Endodermal cell (in vitro differentiated cells): ENCODE measurements around the gene SIGLEC14. TPM values are rescaled to one million over a fixed set of nuclear protein-coding genes. Genes with fewer than 3 reads are reported as not detected.

ENCODE experiments used
- DNase-seq: peaks from one replicate; pipeline ENCODE4 v3.0.0-alpha.2; 2017
- H3K27ac ChIP-seq: 2 replicates; pipeline ENCODE4 v1.5.1; 2013; ENCODE audit warnings: mild to moderate bottlenecking, low read depth, low read length, moderate library complexity
- H3K27me3 ChIP-seq: 2 replicates; pipeline ENCODE4 v1.6.1; 2013; ENCODE audit warnings: mild to moderate bottlenecking, low read length, moderate library complexity; ENCODE audit not compliant: insufficient read depth, control insufficient read depth, poor library complexity, severe bottlenecking
- H3K36me3 ChIP-seq: 2 replicates; pipeline ENCODE4 v1.7.0; 2013; ENCODE audit warnings: mild to moderate bottlenecking, low read length, moderate library complexity; ENCODE audit not compliant: control insufficient read depth, insufficient read depth
- H3K4me1 ChIP-seq: one replicate; pipeline ENCODE4 v1.7.0; 2013; ENCODE audit warnings: low read length; ENCODE audit not compliant: control insufficient read depth, insufficient read depth
- H3K4me3 ChIP-seq: 2 replicates; pipeline ENCODE4 v1.5.1; 2013; ENCODE audit warnings: mild to moderate bottlenecking, low read length, moderate library complexity
- H3K9ac ChIP-seq: 2 replicates; pipeline ENCODE4 v1.6.1; 2013; ENCODE audit warnings: mild to moderate bottlenecking, low read length, moderate library complexity; ENCODE audit not compliant: poor library complexity, severe bottlenecking; ENCODE audit errors: extremely low read depth
- H3K9me3 ChIP-seq: 2 replicates; pipeline ENCODE4 v1.6.1; 2013; ENCODE audit warnings: mild to moderate bottlenecking, low read length, moderate library complexity; ENCODE audit not compliant: control insufficient read depth
- H3K27ac Mint-ChIP-seq: 2 replicates; pipeline ENCODE4 v1.8.0; 2020; ENCODE audit warnings: mixed read lengths
- H3K27me3 Mint-ChIP-seq: 2 replicates; pipeline ENCODE4 v1.8.0; 2021; ENCODE audit warnings: mild to moderate bottlenecking, mixed read lengths; ENCODE audit not compliant: insufficient read depth
- H3K36me3 Mint-ChIP-seq: 2 replicates; pipeline ENCODE4 v1.8.0; 2020; ENCODE audit warnings: low read depth, mixed read lengths
- H3K4me1 Mint-ChIP-seq: 2 replicates; pipeline ENCODE4 v1.8.0; 2020; ENCODE audit warnings: mixed read lengths
- H3K4me3 Mint-ChIP-seq: 2 replicates; pipeline ENCODE4 v1.8.0; 2020; ENCODE audit warnings: mild to moderate bottlenecking, moderate library complexity, mixed read lengths
- H3K9me3 Mint-ChIP-seq: 2 replicates; pipeline ENCODE4 v1.8.0; 2020; ENCODE audit warnings: mild to moderate bottlenecking, mixed read lengths
- CTCF ChIP-seq: fragments of 200-600 bp; sonication (generic); conservative IDR thresholded peaks from 2 replicates; pipeline ENCODE4 v1.5.0; 2021; ENCODE audit warnings: antibody characterized with exemption, mild to moderate bottlenecking
- WGBS, 2 experiments: methylation state at CpG; one replicate each; pipeline versions ENCODE4 v1.1.5 to v1.1.7; 2013; ENCODE audit warnings: missing lambda C conversion rate in 2 of 2, mixed read lengths in 1 of 2; ENCODE audit not compliant: insufficient coverage in 1 of 2, insufficient read length in 1 of 2; 5-methylcytosine and 5-hydroxymethylcytosine counted together
- total RNA-seq, 2 donors: library from RNA; stranded (reverse); fragmentation: NEBNext Ultra II Directional in 1 of 2; extraction: Animal tissue kit (Norgen Biotek cat#: 25700) in 1 of 2; gene quantifications; 2 replicates in 1 of 2; 3 replicates in 1 of 2; pipeline ENCODE4 v1.2.1, GENCODE V29; 2021

SIGLEC14 gene
- total RNA-seq, 2 donors from 2014 or later = not detected

- no peaks in the 10 kb centered on the region for H3K36me3 Mint-ChIP-seq
- Histone ChIP-seq H3K4me3 (no peak overlapping the region), H3K27me3 (peaks cover 4% of the 10 kb centered on the region), H3K36me3 (no peaks in the 10 kb centered on the region), H3K9me3 (no peaks in the 10 kb centered on the region), H3K9ac (no peak overlapping the region), H3K4me1 (no peaks in the 10 kb centered on the region), H3K27ac (no peak overlapping the region)
- 40 to 50% methylated on average over 1 of the region's 3 CpGs for WGBS, 2 experiments
- DNase-seq = no peak
- H3K4me3 Mint-ChIP-seq = no peak overlapping the region
- H3K9me3 Mint-ChIP-seq = no peaks in the 10 kb centered on the region
- H3K27ac Mint-ChIP-seq = no peak overlapping the region
- H3K4me1 Mint-ChIP-seq = no peaks in the 10 kb centered on the region
- no peak for TF ChIP-seq CTCF
- peaks cover 33% of the 10 kb centered on the region for H3K27me3 Mint-ChIP-seq
These were observed 21.6 kb upstream of the SIGLEC14 start for GRCh38 chr19:51668216-51668615.

- DNase-seq = no peak
- no peaks in the 10 kb centered on the region for H3K9me3 Mint-ChIP-seq
These were observed 18.4 kb upstream of the SIGLEC14 start for GRCh38 chr19:51664997-51665396.

GRCh38 chr19:51664131-51664530 is 17.5 kb upstream of the SIGLEC14 start:
- Mint-ChIP-seq H3K9me3 (no peaks in the 10 kb centered on the region), H3K36me3 (no peaks in the 10 kb centered on the region), H3K4me1 (no peaks in the 10 kb centered on the region), H3K27me3 (peaks cover 33% of the 10 kb centered on the region), H3K27ac (no peak overlapping the region), H3K4me3 (no peak overlapping the region)
- Histone ChIP-seq H3K4me3 (no peak overlapping the region), H3K27ac (no peak overlapping the region), H3K36me3 (no peaks in the 10 kb centered on the region), H3K4me1 (no peaks in the 10 kb centered on the region), H3K9me3 (no peaks in the 10 kb centered on the region), H3K9ac (no peak overlapping the region), H3K27me3 (peaks cover 4% of the 10 kb centered on the region)
- 29% methylated on average over 1 of the region's 1 CpG for WGBS, 2 experiments
- no peak for DNase-seq
- TF ChIP-seq CTCF = no peak

More at GRCh38 chr19:51664997-51665396, 18.4 kb upstream of the SIGLEC14 start:
- no peaks in the 10 kb centered on the region for H3K4me1 Mint-ChIP-seq
- no peak overlapping the region for H3K4me3 Mint-ChIP-seq
- peaks cover 33% of the 10 kb centered on the region for H3K27me3 Mint-ChIP-seq
- 67% methylated on average over 2 of the region's 3 CpGs; no CpG with 5 or more reads in 1 of the 2 experiments for WGBS, 2 experiments
- peaks cover 4% of the 10 kb centered on the region for H3K27me3 ChIP-seq
- no peak overlapping the region for H3K27ac ChIP-seq
- H3K9ac ChIP-seq = no peak overlapping the region
- no peaks in the 10 kb centered on the region for H3K36me3 ChIP-seq
- no peaks in the 10 kb centered on the region for H3K9me3 ChIP-seq
- H3K4me3 ChIP-seq = no peak overlapping the region
- no peaks in the 10 kb centered on the region for H3K36me3 Mint-ChIP-seq
- peak; percentile 45 for TF ChIP-seq CTCF
- H3K27ac Mint-ChIP-seq = no peak overlapping the region
- no peaks in the 10 kb centered on the region for H3K4me1 ChIP-seq
